Erythroblast (primary cell): ENCODE results near the gene LTBP3.
"Not testable (repeated sequence)": the region's sequence is repeated elsewhere in the genome, so short reads cannot be mapped to it uniquely, and the experiment has no call there.

Source experiments
- GATA1 ChIP-seq: IDR thresholded peaks from 2 replicates; pipeline ENCODE4 v1.6.1; 2011; ENCODE audit warnings: low read depth, mild to moderate bottlenecking, control low read depth, low read length, moderate library complexity
- POLR2A ChIP-seq: IDR thresholded peaks from 2 replicates; pipeline ENCODE4 v1.6.1; 2011; ENCODE audit warnings: mild to moderate bottlenecking, low read length

DNA sequence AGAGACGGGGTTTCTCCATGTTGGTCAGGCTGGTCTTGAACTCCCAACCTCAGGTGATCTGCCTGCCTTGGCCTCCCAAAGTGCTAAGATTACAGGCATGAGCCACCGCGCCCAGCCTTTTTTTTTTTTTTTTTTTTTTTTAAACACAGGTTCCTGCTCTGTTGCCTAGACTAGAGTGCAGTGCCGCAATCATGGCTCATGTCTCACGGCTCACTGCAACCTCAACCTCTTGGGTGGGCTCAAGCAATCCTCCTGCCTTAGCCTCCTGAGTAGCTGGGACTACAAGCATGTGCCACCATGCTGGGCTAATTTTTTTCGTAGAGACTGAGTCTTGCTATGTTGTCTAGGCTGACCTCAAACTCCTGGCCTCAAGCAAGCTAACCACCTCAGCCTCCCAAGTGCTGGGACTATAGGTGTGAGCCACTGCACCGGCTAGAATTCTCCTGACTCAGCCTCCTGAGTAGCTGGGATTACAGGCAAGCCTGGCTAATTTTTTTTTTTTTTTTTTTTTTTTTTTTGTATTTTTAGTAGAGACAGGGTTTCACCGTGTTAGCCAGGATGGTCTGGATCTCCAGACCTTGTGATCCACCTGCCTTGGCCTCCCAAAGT is 39.1 kb downstream of the LTBP3 start:
- TF ChIP-seq POLR2A, GATA1: not testable (repeated sequence)
